K562 (cell line): ENCODE results near the gene NUP205. TPM values are rescaled to one million over a fixed set of nuclear protein-coding genes. Genes with fewer than 3 reads are reported as not detected.

Experiments
- ARID1B ChIP-seq: fragments of 450-650 bp; IDR thresholded peaks from 2 replicates; pipeline ENCODE4 v1.6.1; 2016; ENCODE audit warnings: antibody characterized with exemption, mild to moderate bottlenecking, inconsistent platforms
- CBX2 ChIP-seq: fragments of 200-600 bp; sonication (generic); IDR thresholded peaks from one replicate; pipeline ENCODE4 v1.6.1; 2012; ENCODE audit warnings: mild to moderate bottlenecking, low read length, inconsistent platforms; ENCODE audit not compliant: insufficient read depth, poor library complexity, severe bottlenecking
- EP300 ChIP-seq: IDR thresholded peaks from 2 replicates; pipeline ENCODE4 v1.6.1; 2012; ENCODE audit warnings: low read length, improper control_type of control experiment
- HMG20A ChIP-seq: fragments of 450-650 bp; formaldehyde crosslinking; conservative IDR thresholded peaks from 2 replicates; pipeline ENCODE4 v1.4.0; 2020; ENCODE audit warnings: mild to moderate bottlenecking, mixed read lengths
- KLF16 ChIP-seq: IDR thresholded peaks from 2 replicates; pipeline ENCODE4 v1.6.1; 2016; ENCODE audit warnings: antibody characterized with exemption
- NFE2 ChIP-seq: IDR thresholded peaks from 2 replicates; pipeline ENCODE4 v1.6.1; 2014; ENCODE audit warnings: antibody characterized with exemption, low read depth
- PTRF ChIP-seq: fragments of 450-650 bp; IDR thresholded peaks from 2 replicates; pipeline ENCODE4 v1.6.1; 2016; ENCODE audit warnings: mild to moderate bottlenecking, missing genetic modification characterization, missing compliant biosample characterization
- SREBF2 ChIP-seq: sonication (generic); formaldehyde crosslinking; IDR thresholded peaks from 2 replicates; pipeline ENCODE4 v1.4.0; 2020; ENCODE audit warnings: mild to moderate bottlenecking, missing genetic modification reagents
- TEAD2 ChIP-seq: fragments of 450-650 bp; IDR thresholded peaks from 2 replicates; pipeline ENCODE4 v1.6.1; 2016; ENCODE audit warnings: missing genetic modification characterization, control low read depth, missing compliant biosample characterization
- XRCC5 ChIP-seq: fragments of 200-400 bp; formaldehyde crosslinking; IDR thresholded peaks from 2 replicates; pipeline ENCODE4 v1.6.1; 2017; ENCODE audit warnings: low read depth, mild to moderate bottlenecking, low read length
- ZKSCAN1 ChIP-seq: fragments of 150-350 bp; IDR thresholded peaks from 2 replicates; pipeline ENCODE4 v1.6.1; 2016; ENCODE audit warnings: low read depth, low read length
- ZNF561 ChIP-seq: fragments of 450-650 bp; formaldehyde crosslinking; conservative IDR thresholded peaks from 2 replicates; pipeline ENCODE4 v1.4.0; 2020; ENCODE audit warnings: mild to moderate bottlenecking, moderate library complexity
- polyA plus RNA-seq, 8 experiments: library from polyadenylated mRNA; depleted of rRNA in 4 of 8; stranded (reverse) in 5 of 8; unstranded in 3 of 8; fragments of >200 nt; fragmentation: Nextera tagmentation in 2 of 8; fragmentation: Illumina TruSeq in 1 of 8; extraction: Ambion mirVana in 2 of 8; extraction: Trizol in 1 of 8; gene quantifications; 2 replicates each; pipeline versions ENCODE4 v1.2.1 to v1.2.3, GENCODE V29; 2011 to 2014; ENCODE audit warnings: inconsistent platforms in 1 of 8, missing spikeins in 1 of 8
- total RNA-seq, 7 experiments: library from RNA; depleted of rRNA in 6 of 7; stranded (reverse); fragments of >200 nt in 6 of 7; fragmentation: Illumina TruSeq in 2 of 7; extraction: Trizol in 2 of 7; gene quantifications; 2 replicates each; pipeline versions ENCODE4 v1.2.1 to v1.2.3, GENCODE V29; 2011 to 2021; ENCODE audit warnings: low replicate concordance in 1 of 7
- TF ChIP-seq, protein P1 (sequence below): fragments of 250-450 bp; sonication (Bioruptor Pico); IDR thresholded peaks from 2 replicates; pipeline ENCODE4 v1.4.0; 2020; ENCODE audit warnings: borderline replicate concordance
- TF ChIP-seq, protein P2 (sequence below): IDR thresholded peaks from 3 replicates; pipeline ENCODE4 v1.6.1; 2011; ENCODE audit warnings: borderline replicate concordance, mild to moderate bottlenecking; ENCODE audit not compliant: insufficient read length, insufficient read depth
- TF ChIP-seq, protein P3 (sequence below): sonication (generic); formaldehyde crosslinking; IDR thresholded peaks from 2 replicates; pipeline ENCODE4 v1.8.1; 2023; ENCODE audit warnings: mild to moderate bottlenecking, missing genetic modification reagents

NUP205 gene
- total and polyA plus RNA-seq, 9 of the 15 experiments (the other 6 are each of a cell fraction or from before 2014, with no cell fraction given): 101 to 282 (median 193) TPM

DNA sequence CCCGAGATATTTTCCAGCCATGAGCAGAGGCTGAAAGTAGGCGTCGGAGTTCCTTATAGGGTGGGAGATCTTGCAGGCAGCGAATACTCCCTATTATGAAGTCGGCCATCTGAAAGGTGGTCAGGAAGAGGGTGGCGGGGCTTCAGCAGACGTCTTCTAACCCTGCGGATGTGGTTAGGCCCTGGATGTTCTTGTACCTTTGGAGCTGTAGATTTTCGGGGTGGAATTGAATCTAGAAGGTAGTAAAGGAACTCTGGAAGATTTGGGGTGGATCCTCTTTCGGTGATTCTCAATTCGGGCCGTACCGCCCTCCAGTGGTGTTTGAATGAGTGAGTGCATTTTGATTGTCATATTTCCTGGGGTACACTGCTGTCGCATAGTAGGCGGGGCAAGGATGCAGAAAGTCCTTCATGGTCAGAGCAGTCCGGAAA lies 635 bp downstream of the NUP205 start (continued):
- TF ChIP-seq ZKSCAN1 (peak; percentile 86), ARID1B (0 out of 2 replicates have a peak, but pooled peaks have one; percentile 9), ZNF561 (CRISPR knock-in tag) (no peak), XRCC5 (peak; percentile 86; the same call in 1 of the 2 replicates), CBX2 (no peak), HMG20A (no peak), EP300 (no peak; the same call in 1 of the 2 replicates), NFE2 (peak; percentile 54; the same call in 1 of the 2 replicates), TEAD2 (no peak), SREBF2 (CRISPR knock-in tag) (no peak), PTRF (tag) (no peak), KLF16 (peak; percentile 6; the same call in 1 of the 2 replicates)
- TF ChIP-seq, protein P1, sequence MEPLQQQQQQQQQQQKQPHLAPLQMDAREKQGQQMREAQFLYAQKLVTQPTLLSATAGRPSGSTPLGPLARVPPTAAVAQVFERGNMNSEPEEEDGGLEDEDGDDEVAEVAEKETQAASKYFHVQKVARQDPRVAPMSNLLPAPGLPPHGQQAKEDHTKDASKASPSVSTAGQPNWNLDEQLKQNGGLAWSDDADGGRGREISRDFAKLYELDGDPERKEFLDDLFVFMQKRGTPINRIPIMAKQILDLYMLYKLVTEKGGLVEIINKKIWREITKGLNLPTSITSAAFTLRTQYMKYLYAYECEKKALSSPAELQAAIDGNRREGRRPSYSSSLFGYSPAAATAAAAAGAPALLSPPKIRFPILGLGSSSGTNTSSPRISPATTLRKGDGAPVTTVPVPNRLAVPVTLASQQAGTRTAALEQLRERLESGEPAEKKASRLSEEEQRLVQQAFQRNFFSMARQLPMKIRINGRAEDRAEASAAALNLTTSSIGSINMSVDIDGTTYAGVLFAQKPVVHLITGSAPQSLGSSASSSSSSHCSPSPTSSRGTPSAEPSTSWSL: no peak
- TF ChIP-seq, protein P2, sequence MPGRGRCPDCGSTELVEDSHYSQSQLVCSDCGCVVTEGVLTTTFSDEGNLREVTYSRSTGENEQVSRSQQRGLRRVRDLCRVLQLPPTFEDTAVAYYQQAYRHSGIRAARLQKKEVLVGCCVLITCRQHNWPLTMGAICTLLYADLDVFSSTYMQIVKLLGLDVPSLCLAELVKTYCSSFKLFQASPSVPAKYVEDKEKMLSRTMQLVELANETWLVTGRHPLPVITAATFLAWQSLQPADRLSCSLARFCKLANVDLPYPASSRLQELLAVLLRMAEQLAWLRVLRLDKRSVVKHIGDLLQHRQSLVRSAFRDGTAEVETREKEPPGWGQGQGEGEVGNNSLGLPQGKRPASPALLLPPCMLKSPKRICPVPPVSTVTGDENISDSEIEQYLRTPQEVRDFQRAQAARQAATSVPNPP: no peak
- TF ChIP-seq, protein P3, sequence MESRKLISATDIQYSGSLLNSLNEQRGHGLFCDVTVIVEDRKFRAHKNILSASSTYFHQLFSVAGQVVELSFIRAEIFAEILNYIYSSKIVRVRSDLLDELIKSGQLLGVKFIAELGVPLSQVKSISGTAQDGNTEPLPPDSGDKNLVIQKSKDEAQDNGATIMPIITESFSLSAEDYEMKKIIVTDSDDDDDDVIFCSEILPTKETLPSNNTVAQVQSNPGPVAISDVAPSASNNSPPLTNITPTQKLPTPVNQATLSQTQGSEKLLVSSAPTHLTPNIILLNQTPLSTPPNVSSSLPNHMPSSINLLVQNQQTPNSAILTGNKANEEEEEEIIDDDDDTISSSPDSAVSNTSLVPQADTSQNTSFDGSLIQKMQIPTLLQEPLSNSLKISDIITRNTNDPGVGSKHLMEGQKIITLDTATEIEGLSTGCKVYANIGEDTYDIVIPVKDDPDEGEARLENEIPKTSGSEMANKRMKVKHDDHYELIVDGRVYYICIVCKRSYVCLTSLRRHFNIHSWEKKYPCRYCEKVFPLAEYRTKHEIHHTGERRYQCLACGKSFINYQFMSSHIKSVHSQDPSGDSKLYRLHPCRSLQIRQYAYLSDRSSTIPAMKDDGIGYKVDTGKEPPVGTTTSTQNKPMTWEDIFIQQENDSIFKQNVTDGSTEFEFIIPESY (CRISPR knock-in tag): no peak
